ENCODE measurements around the gene FERMT3.

DNA sequence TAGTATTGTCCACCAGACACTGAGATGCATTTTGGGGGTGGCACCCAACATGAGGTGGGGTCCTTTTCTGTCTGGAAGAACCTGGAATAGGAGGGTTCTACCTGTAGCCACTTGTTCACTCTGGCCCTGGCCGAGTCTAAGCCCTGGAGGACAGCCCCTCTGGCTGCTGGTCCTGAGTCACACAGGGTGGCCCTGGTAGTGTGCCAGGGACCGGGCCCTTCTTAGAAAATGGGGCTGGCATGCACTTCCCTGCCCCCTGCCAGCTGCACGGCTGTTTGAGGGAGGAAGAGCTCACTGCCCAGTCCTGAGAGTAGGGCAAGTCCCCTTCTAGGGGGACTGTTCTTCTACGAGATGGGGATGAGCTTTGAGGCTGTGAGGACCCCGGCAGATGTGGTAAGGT lies 47.0 kb downstream of the FERMT3 start:
- TF ChIP-seq, protein P1, sequence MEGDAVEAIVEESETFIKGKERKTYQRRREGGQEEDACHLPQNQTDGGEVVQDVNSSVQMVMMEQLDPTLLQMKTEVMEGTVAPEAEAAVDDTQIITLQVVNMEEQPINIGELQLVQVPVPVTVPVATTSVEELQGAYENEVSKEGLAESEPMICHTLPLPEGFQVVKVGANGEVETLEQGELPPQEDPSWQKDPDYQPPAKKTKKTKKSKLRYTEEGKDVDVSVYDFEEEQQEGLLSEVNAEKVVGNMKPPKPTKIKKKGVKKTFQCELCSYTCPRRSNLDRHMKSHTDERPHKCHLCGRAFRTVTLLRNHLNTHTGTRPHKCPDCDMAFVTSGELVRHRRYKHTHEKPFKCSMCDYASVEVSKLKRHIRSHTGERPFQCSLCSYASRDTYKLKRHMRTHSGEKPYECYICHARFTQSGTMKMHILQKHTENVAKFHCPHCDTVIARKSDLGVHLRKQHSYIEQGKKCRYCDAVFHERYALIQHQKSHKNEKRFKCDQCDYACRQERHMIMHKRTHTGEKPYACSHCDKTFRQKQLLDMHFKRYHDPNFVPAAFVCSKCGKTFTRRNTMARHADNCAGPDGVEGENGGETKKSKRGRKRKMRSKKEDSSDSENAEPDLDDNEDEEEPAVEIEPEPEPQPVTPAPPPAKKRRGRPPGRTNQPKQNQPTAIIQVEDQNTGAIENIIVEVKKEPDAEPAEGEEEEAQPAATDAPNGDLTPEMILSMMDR (IDR thresholded peaks at IDR 0.05; ENCODE audit: borderline replicate concordance, extremely low read depth, low read length, poor library complexity, severe bottlenecking): no peak
- no peak for TF ChIP-seq EZH2 (IDR thresholded peaks at IDR 0.05; ENCODE audit: borderline replicate concordance, low read depth, low read length, severe bottlenecking)
